HUES64 (cell line): ENCODE measurements around the gene PPWD1.
"Not testable (repeated sequence)": the region's sequence is repeated elsewhere in the genome, so short reads cannot be mapped to it uniquely, and the experiment has no call there.

Experiments used
- H3K27ac ChIP-seq: 2 replicates; pipeline ENCODE4 v1.7.0; 2013; ENCODE audit warnings: low read depth, low read length, inconsistent platforms
- H3K27me3 ChIP-seq: 2 replicates; pipeline ENCODE4 v1.6.1; 2013; ENCODE audit warnings: mild to moderate bottlenecking, low read length; ENCODE audit not compliant: insufficient read depth
- H3K36me3 ChIP-seq: 2 replicates; pipeline ENCODE4 v1.6.1; 2013; ENCODE audit warnings: mild to moderate bottlenecking, low read length; ENCODE audit not compliant: insufficient read depth
- H3K4me1 ChIP-seq: 2 replicates; pipeline ENCODE4 v1.6.1; 2013; ENCODE audit warnings: mild to moderate bottlenecking, low read length, moderate library complexity; ENCODE audit not compliant: insufficient read depth
- H3K4me3 ChIP-seq: 2 replicates; pipeline ENCODE4 v1.5.1; 2013; ENCODE audit warnings: mild to moderate bottlenecking, low read length, moderate library complexity
- H3K9ac ChIP-seq: 2 replicates; pipeline ENCODE4 v1.6.1; 2013; ENCODE audit warnings: mild to moderate bottlenecking, low read depth, low read length
- H3K9me3 ChIP-seq: 2 replicates; pipeline ENCODE4 v1.6.1; 2013; ENCODE audit warnings: low read depth, low read length; ENCODE audit not compliant: insufficient read depth
- WGBS: fragments of 150-250, 120-280 bp; methylation state at CpG from one replicate; pipeline ENCODE4 v1.1.7; 2013; ENCODE audit warnings: missing lambda C conversion rate; 5-methylcytosine and 5-hydroxymethylcytosine counted together

The PPWD1 gene

DNA sequence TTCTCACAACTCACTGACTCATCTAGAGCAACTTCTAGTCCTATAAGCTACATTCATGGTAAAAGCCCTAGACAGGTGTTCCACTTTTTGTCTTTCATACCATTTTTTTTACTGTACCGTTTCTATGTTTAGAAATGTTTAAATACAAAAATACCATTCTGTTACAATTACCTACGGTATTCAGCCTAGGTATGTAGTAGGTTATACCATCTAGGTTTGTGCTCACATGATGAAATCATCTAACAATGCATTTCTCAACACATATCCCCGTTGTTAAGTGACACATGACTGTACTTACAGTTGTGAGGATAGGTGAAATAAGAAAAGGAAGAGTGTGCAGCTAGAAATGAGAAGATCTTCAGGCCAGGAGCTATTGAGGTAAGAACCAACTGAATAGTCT lies 6.4 kb upstream of the PPWD1 start:
- Histone ChIP-seq H3K9ac (no peak overlapping the region), H3K36me3 (peaks cover 83% of the 10 kb centered on the region), H3K4me3 (no peak overlapping the region), H3K9me3 (no peaks in the 10 kb centered on the region), H3K4me1 (peaks cover 2% of the 10 kb centered on the region; the same call in 1 of the 2 replicates), H3K27me3 (no peaks in the 10 kb centered on the region), H3K27ac (no peak overlapping the region)
- 100% methylated on average over 2 of the region's 3 CpGs for WGBS

DNA sequence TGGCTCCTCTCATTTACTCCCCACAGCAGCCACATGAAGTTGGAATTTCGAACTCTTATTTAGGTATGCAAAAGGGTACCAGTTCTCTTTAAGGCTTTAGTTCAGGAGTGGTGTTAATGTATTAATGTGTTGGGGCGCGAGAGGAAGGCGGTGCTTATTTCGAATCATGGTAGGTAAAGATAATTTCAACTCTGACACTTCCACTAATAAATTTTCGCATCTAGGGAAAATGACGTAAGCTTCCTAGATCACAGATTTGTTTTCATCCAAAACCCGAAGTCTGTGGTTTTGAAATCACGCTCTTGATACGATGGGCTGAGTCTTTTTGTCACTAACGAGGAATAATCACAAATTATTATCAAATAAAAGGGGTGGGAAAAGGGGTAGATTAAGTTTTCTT lies 681 bp downstream of the PPWD1 start:
- H3K27ac ChIP-seq = peak overlapping the region; percentile 94; the same call in 1 of the 2 replicates
- peak overlapping the region; percentile 95 for H3K9ac ChIP-seq
- WGBS = 39% methylated on average over 7 of the region's 11 CpGs
- H3K4me3 ChIP-seq = peak overlapping the region; percentile 88
- H3K4me1 ChIP-seq = peaks cover 11% of the 10 kb centered on the region; the same call in 1 of the 2 replicates
- H3K9me3 ChIP-seq = no peaks in the 10 kb centered on the region
- no peaks in the 10 kb centered on the region for H3K27me3 ChIP-seq
- peaks cover 35% of the 10 kb centered on the region for H3K36me3 ChIP-seq

GRCh38 chr5:65566505-65566904 lies 3.4 kb downstream of the PPWD1 start:
- no peak overlapping the region for H3K27ac ChIP-seq
- 96% methylated on average over 5 of the region's 5 CpGs for WGBS
- H3K4me1 ChIP-seq = peaks cover 11% of the 10 kb centered on the region; the same call in 1 of the 2 replicates
- H3K9ac ChIP-seq = no peak overlapping the region
- no peaks in the 10 kb centered on the region for H3K9me3 ChIP-seq
- H3K36me3 ChIP-seq = peaks cover 40% of the 10 kb centered on the region
- no peaks in the 10 kb centered on the region for H3K27me3 ChIP-seq
- H3K4me3 ChIP-seq = no peak overlapping the region

DNA sequence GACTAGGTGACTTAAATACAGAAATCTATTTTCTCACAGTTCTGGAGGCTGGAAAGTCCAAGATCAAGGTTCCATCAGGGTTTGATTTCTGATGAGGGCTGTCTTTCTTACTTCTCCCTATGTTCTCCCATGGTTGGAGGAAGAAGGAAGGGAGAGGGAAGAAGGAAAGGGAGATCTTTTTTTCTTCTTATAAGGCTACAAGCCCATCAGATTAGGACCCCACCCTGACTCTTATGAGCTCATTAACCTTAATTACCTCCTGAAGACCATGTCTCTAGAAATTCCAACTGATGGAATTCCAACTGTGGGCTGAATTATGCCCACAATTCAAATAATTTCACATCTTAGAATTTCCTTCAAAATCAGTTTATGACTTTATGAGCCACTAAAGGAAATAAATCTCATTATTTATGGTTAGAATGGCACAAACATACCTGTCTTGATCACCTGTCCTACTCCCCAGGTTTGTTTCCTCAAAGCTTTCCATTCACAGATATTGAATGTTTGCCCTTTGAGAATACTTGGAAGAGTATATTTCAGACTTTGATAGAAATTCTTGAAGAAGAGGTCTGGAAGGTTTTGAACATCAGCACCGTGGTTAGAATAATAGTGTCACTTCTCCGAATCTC lies 7.6 kb downstream of the PPWD1 start:
- no peaks in the 10 kb centered on the region for H3K4me1 ChIP-seq
- 98% methylated on average over 2 of the region's 2 CpGs for WGBS
- peaks cover 77% of the 10 kb centered on the region for H3K36me3 ChIP-seq

GRCh38 chr5:65577141-65577540 lies 14.0 kb downstream of the PPWD1 start:
- Histone ChIP-seq H3K36me3 (peaks cover 88% of the 10 kb centered on the region), H3K27ac (no peak overlapping the region), H3K27me3 (no peaks in the 10 kb centered on the region), H3K9ac (no peak overlapping the region), H3K9me3 (no peaks in the 10 kb centered on the region), H3K4me1 (no peaks in the 10 kb centered on the region), H3K4me3 (no peak overlapping the region)

More for the DNA sequence above, 7.6 kb downstream of the PPWD1 start:
- Histone ChIP-seq H3K4me3 (no peak overlapping the region), H3K9me3 (no peaks in the 10 kb centered on the region), H3K9ac (no peak overlapping the region), H3K27ac (no peak overlapping the region), H3K27me3 (no peaks in the 10 kb centered on the region)

- H3K9ac ChIP-seq = no peak overlapping the region
- H3K27ac ChIP-seq = no peak overlapping the region
- no peaks in the 10 kb centered on the region for H3K9me3 ChIP-seq
- WGBS = 100% methylated on average over 1 of the region's 2 CpGs
- no peaks in the 10 kb centered on the region for H3K4me1 ChIP-seq
- no peak overlapping the region for H3K4me3 ChIP-seq
- peaks cover 93% of the 10 kb centered on the region for H3K36me3 ChIP-seq
- H3K27me3 ChIP-seq = no peaks in the 10 kb centered on the region
Measured at GRCh38 chr5:65588694-65589093, 25.6 kb downstream of the PPWD1 start.

- WGBS = 96% methylated on average over 1 of the region's 1 CpG
- peaks cover 84% of the 10 kb centered on the region for H3K36me3 ChIP-seq
- peaks cover 13% of the 10 kb centered on the region; the same call in 1 of the 2 replicates for H3K9me3 ChIP-seq
- H3K4me3 ChIP-seq, H3K9ac ChIP-seq, H3K27ac ChIP-seq, H3K27me3 ChIP-seq, H3K4me1 ChIP-seq: not testable (repeated sequence)
Measured at GRCh38 chr5:65601761-65602160, 38.7 kb downstream of the PPWD1 start.

DNA sequence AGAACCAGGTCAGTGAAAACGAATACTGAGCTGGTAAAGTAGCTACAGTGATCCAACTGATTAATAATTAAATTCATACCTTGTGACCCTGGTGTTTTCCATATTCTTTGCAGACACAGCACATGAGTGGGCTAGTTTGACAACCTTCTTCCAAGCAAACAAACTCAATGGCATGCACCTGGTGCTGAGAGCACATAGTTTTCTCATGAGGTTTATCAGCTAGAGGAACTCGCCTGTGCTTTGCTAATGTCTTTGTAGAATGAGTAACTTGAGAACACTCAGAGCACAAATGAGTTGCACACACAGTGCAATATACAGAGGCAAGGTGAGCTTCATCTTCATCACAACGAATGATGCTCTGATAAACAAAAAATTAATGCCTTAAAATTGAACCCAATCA lies 48.4 kb downstream of the PPWD1 start:
- H3K27me3 ChIP-seq = no peaks in the 10 kb centered on the region
- 90% methylated on average over 3 of the region's 3 CpGs for WGBS
- H3K27ac ChIP-seq = no peak overlapping the region
- H3K4me1 ChIP-seq = no peaks in the 10 kb centered on the region
- H3K4me3 ChIP-seq = no peak overlapping the region
- no peaks in the 10 kb centered on the region for H3K9me3 ChIP-seq
- H3K9ac ChIP-seq = no peak overlapping the region
- peaks cover 86% of the 10 kb centered on the region for H3K36me3 ChIP-seq

DNA sequence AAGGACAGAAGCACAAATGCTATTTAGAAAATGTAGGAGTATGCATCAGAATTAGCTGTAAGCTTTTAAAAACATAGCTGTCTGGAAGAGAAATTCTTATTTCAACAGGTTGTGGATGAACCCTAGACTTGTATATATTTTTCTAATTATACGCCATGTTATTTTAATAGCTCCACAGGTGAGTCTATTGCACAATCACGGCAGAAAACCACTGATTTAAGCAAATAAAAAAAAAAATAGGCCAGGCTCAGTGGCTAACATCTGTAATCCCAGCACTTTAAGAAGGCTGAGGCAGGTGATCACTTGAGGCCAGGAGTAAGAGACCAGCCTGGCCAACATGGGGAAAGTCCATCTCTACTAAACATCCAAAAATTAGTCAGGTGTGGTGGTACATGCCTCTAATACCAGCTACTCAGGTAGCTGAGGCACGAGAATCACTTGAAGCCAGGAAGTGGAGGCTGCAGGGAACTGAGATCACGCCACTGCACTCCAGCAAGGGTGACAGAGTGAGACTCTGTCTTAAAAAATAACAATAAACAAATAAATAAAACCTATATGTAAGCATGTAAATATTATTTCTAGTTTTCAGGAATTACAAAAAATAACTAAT lies 49.3 kb downstream of the PPWD1 start:
- Histone ChIP-seq H3K27ac (no peak overlapping the region), H3K9me3 (no peaks in the 10 kb centered on the region), H3K4me1 (no peaks in the 10 kb centered on the region), H3K27me3 (no peaks in the 10 kb centered on the region), H3K4me3 (no peak overlapping the region), H3K9ac (no peak overlapping the region), H3K36me3 (peaks cover 82% of the 10 kb centered on the region)
- WGBS = 96% methylated on average over 3 of the region's 4 CpGs

DNA sequence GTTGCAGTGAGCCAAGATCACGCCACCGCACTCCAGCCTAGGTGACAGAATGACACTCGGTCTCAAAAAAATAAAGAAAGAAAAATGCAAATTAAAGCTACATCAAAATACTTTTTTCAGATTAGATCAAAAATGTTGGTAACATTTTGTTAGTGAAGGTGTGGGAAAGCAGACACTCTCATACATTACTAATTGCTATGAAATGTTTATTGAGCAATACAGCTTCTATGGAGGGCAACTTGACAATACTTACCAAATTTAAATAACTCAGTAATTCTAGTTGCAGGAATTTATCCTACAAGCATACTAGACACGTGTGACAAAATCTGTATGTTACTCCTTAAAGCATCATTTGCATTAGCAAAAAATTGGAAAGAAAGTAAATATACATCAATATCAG lies 56.9 kb downstream of the PPWD1 start:
- 98% methylated on average over 4 of the region's 4 CpGs for WGBS
- Histone ChIP-seq H3K4me3 (no peak overlapping the region), H3K9ac (no peak overlapping the region), H3K9me3 (no peaks in the 10 kb centered on the region), H3K27ac (no peak overlapping the region), H3K36me3 (peaks cover 23% of the 10 kb centered on the region), H3K4me1 (peaks cover 9% of the 10 kb centered on the region; the same call in 1 of the 2 replicates), H3K27me3 (no peaks in the 10 kb centered on the region)

DNA sequence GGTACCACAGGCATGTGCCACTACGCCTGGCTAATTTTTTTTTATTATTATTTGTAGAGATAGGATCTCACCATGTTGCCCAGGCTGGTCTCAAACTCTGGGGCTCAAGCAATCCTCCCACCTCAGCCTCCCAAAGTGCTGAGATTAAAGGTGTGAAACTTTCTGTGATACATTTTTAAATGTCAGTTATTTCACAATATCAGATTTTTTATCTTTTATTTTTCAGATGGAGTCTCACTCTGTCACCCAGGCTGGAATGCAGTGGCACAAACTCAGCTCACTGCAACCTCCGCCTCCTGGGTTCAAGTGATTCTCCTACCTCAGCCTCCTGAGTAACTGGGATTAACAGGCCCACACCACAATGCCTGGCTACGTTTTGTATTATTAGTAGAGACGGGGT lies 58.9 kb downstream of the PPWD1 start:
- not testable (repeated sequence) for H3K27ac ChIP-seq, H3K9me3 ChIP-seq, H3K9ac ChIP-seq, H3K4me3 ChIP-seq, H3K27me3 ChIP-seq
- 95% methylated on average over 4 of the region's 4 CpGs for WGBS
- H3K4me1 ChIP-seq = peaks cover 13% of the 10 kb centered on the region; the same call in 1 of the 2 replicates
- peaks cover 12% of the 10 kb centered on the region for H3K36me3 ChIP-seq
